Brain microvascular endothelial cell (primary cell): ENCODE data around the gene PHF21A.

Experiments
- DNase-seq: peaks from one replicate; pipeline ENCODE4 v3.0.0-alpha.2; 2020
- H3K27ac ChIP-seq: fragments of 250-450 bp; sonication (Bioruptor Pico); 2 replicates; pipeline ENCODE4 v1.5.1; 2020; ENCODE audit warnings: mild to moderate bottlenecking, moderate library complexity
- H3K27me3 ChIP-seq: fragments of 250-450 bp; sonication (Bioruptor Pico); replicated peaks from 2 replicates; pipeline ENCODE4 v1.5.1; 2020; ENCODE audit warnings: mild to moderate bottlenecking
- H3K36me3 ChIP-seq: fragments of 250-450 bp; sonication (Bioruptor Pico); replicated peaks from 2 replicates; pipeline ENCODE4 v1.5.1; 2020; ENCODE audit warnings: mild to moderate bottlenecking
- H3K4me3 ChIP-seq: 2 replicates; pipeline ENCODE4 v1.5.1; 2011; ENCODE audit warnings: low read depth, mild to moderate bottlenecking, control low read depth, low read length, moderate library complexity
- in situ Hi-C: cut with HindIII; loops from 2 replicates; pipeline ENCODE4 v1.10.0; 2017; ENCODE audit warnings: low sequenced_read_pairs, low pct_ligation_motif_present
- TF ChIP-seq, protein P1 (sequence below): IDR thresholded peaks from 2 replicates; pipeline ENCODE4 v1.5.1; 2011; ENCODE audit warnings: low read depth, mild to moderate bottlenecking, moderate library complexity, low read length, control low read depth, inconsistent platforms; ENCODE audit errors: missing control alignments

PHF21A gene

DNA sequence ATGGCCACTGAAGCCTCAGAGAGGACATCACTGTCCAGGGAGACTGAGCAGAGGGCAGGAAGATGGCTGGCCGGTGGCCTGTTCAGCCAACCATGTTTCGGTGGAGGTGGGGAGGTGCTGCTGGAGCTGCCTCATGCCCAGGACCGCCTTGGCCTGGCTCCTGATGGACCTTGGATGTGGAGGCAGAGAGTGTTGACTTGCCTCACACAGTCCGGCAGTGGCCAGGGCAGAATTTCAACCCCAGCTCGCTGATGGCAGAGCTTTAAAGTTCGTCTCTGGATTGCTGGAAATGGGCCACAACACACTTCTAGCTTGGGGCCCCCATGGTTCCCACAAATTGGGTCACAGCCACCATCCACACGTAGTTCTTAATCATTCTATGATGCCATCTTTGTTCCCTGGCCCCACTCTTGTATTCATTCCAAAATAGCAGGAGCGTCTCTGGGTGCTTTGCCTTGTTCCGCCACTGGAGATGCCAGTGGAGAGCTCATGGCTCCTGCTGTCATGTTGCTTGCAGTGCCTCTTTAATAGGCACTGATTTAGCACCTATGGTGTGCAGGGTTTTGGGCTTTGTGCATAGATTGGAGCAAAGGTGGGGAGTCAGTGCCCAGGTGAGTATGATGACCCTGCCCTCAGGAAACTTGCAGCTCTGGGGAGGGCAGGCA lies 230.2 kb downstream of the PHF21A start:
- in situ Hi-C loops = no loop called here
- H3K36me3 ChIP-seq = no peaks in the 10 kb centered on the region

DNA sequence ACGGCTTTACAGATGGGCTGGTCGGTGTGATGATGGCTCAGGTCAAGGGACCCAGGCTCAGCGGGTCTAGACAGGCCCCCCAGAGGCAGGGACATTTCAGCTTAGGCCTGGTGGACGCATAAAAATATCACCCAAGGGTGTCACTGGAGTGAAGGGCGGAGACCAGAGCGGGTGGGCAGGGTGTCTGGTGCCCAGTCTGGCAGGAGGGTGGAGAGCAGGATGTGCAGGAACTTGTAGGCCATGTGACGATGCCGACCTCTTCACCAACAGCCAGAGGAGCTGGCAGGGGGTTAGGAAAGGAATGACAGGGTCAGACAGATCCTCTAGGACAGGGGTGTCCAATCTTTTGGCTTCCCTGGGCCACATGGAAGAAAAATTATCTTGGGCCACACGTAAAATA lies 231.3 kb downstream of the PHF21A start:
- H3K4me3 ChIP-seq = no peak overlapping the region
- TF ChIP-seq, protein P1, sequence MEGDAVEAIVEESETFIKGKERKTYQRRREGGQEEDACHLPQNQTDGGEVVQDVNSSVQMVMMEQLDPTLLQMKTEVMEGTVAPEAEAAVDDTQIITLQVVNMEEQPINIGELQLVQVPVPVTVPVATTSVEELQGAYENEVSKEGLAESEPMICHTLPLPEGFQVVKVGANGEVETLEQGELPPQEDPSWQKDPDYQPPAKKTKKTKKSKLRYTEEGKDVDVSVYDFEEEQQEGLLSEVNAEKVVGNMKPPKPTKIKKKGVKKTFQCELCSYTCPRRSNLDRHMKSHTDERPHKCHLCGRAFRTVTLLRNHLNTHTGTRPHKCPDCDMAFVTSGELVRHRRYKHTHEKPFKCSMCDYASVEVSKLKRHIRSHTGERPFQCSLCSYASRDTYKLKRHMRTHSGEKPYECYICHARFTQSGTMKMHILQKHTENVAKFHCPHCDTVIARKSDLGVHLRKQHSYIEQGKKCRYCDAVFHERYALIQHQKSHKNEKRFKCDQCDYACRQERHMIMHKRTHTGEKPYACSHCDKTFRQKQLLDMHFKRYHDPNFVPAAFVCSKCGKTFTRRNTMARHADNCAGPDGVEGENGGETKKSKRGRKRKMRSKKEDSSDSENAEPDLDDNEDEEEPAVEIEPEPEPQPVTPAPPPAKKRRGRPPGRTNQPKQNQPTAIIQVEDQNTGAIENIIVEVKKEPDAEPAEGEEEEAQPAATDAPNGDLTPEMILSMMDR = no peak
- H3K27ac ChIP-seq = no peak overlapping the region
- no peaks in the 10 kb centered on the region for H3K36me3 ChIP-seq
- no peak for DNase-seq
- H3K27me3 ChIP-seq = no peaks in the 10 kb centered on the region
- in situ Hi-C loops = no loop called here

More for the DNA sequence above, 230.2 kb downstream of the PHF21A start:
- H3K4me3 ChIP-seq = no peak overlapping the region
- no peak overlapping the region for H3K27ac ChIP-seq
- TF ChIP-seq, protein P1 = no peak
- no peak for DNase-seq
- no peaks in the 10 kb centered on the region for H3K27me3 ChIP-seq

DNA sequence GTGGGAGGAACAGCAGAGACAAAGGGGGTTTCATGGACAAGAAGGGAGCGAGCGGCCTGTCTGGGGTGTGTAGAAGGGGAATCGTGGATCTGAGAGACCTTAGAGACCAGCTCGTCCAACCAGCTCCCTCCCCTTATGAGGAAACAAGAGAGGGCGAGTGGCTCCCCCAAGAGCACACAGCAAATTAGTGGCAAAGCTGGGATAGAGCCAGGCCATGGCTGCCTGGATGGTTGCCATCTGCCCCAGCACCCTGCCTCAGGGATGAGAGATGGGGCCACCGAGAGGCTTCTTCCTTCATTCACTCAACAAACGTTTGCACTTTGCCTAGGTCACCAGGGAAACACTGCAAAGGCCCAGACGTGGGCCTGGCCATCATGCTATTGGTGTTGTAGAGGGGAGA lies 231.7 kb downstream of the PHF21A start:
- no peaks in the 10 kb centered on the region for H3K27me3 ChIP-seq
- H3K4me3 ChIP-seq = no peak overlapping the region
- DNase-seq = no peak
- in situ Hi-C loops = no loop called here
- TF ChIP-seq, protein P1 = no peak
- no peaks in the 10 kb centered on the region for H3K36me3 ChIP-seq
- H3K27ac ChIP-seq = no peak overlapping the region

DNA sequence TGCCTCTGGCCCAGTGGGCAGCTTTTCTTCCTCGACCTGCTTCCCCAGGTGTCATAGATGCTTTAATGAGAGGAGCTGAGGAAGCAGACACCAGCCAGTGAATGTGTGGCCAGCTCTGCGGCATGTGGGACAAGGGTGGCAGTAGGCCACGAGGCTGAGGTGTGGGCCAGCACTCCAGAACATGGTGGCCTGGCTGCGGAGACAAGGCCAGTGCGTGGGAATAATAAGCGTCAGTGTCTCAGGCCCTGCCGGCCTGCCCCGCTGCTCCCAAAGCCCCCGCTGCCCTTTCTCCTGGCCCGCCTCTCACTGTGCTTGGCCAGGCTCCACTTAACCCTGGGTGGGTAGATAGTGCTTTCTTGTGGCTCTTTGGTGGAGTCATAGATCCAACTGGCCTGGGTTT lies 233.7 kb downstream of the PHF21A start:
- DNase-seq = no peak
- H3K4me3 ChIP-seq = no peak overlapping the region
- TF ChIP-seq, protein P1 = no peak
- no peaks in the 10 kb centered on the region for H3K27me3 ChIP-seq
- no peak overlapping the region for H3K27ac ChIP-seq
- in situ Hi-C loops = no loop called here
- H3K36me3 ChIP-seq = no peaks in the 10 kb centered on the region

DNA sequence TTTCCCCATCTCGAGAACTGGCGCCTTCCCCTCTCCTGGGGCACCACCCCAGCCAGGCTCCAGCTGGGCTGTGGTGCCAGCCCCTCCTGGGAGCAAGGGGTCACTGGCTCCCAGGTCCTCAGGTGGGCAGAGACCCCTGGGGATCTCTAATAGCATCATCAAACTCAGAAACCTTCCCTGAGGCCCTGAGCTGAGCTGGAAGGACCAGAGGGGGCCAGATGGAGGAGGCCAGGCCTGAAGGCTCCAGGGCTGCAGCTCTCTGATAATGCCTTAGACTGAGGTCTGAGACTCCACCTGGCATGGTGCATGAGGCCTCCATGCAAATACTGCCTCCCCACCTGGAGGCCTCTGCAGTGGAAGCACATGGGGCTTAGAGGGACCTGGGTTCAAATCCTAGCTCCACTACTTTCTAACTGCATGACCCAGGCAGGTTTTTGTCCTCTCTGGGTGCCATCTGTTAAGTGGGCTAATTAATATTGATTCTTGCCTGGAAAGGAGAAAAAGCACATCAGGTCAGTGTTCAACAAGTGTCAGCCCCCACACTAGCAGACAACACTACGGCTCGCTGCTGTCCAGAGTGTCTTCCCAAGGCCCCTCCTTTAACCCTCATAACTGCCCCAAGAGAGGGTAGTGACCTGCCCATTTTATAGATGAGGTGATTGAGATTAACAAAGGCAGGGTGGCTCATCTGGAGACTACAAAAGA lies 234.3 kb downstream of the PHF21A start:
- Histone ChIP-seq H3K27ac (no peak overlapping the region), H3K36me3 (no peaks in the 10 kb centered on the region), H3K27me3 (no peaks in the 10 kb centered on the region), H3K4me3 (no peak overlapping the region)
- in situ Hi-C loops = no loop called here
- TF ChIP-seq, protein P1 = no peak
- no peak for DNase-seq
